IMR-90 (cell line): ENCODE measurements around the gene SORBS1. TPM values are rescaled to one million over a fixed set of nuclear protein-coding genes. Genes with fewer than 3 reads are reported as not detected.

ENCODE experiments used
- ATAC-seq: fragments of 200-7000 bp; cut with Tn5 transposase; 2 replicates; pipeline ENCODE4 v1.9.1; 2020; ENCODE audit warnings: low read depth, mild to moderate bottlenecking, moderate library complexity
- BruUV-seq: library from RNA; stranded (reverse); fragments of 400-500 nt; replicated peaks from 2 replicates; lab custom pipeline; 2021; lab: Mats Ljungman, UMichigan
- CTCF ChIA-PET: fragments of 300-600 bp; formaldehyde crosslinking; extraction: SDS; loops from one replicate; lab custom pipeline; 2021; ENCODE audit warnings: antibody characterized with exemption; lab: Yijun Ruan, JAX
- POLR2A ChIA-PET: fragments of 300-600 bp; sonication (Branson Sonifier 250); formaldehyde crosslinking; loops from one replicate; lab custom pipeline; 2022; ENCODE audit warnings: antibody characterized with exemption; ENCODE audit not compliant: unreplicated experiment; lab: Charles Lee
- DNase-seq: peaks from one replicate; pipeline ENCODE4 v3.0.0; 2013
- H2AFZ ChIP-seq: replicated peaks from 2 replicates; pipeline ENCODE3; 2013; ENCODE audit warnings: low read length, mild to moderate bottlenecking; ENCODE audit not compliant: poor library complexity
- H2AK5ac ChIP-seq: 2 replicates; pipeline ENCODE4 v1.6.1; 2013; ENCODE audit warnings: low read depth, low read length, inconsistent platforms
- H2AK9ac ChIP-seq: replicated peaks from 2 replicates; pipeline ENCODE3; 2013; ENCODE audit warnings: mild to moderate bottlenecking, low read depth, low read length, moderate library complexity; ENCODE audit not compliant: poor library complexity
- H2BK120ac ChIP-seq: 2 replicates; pipeline ENCODE4 v1.6.1; 2013; ENCODE audit warnings: low read depth, low read length, inconsistent platforms
- H2BK15ac ChIP-seq: 3 replicates; pipeline ENCODE4 v1.6.1; 2013; ENCODE audit warnings: low read depth, low read length, inconsistent platforms
- H2BK20ac ChIP-seq: 2 replicates; pipeline ENCODE4 v1.6.1; 2013; ENCODE audit warnings: low read depth, mild to moderate bottlenecking, inconsistent platforms, low read length, moderate library complexity
- H2BK5ac ChIP-seq: 2 replicates; pipeline ENCODE4 v1.6.1; 2013; ENCODE audit warnings: mild to moderate bottlenecking, low read depth, low read length, inconsistent platforms; ENCODE audit not compliant: poor library complexity, severe bottlenecking
- H3K14ac ChIP-seq: replicated peaks from 2 replicates; pipeline ENCODE4 v1.6.1; 2013; ENCODE audit warnings: low read depth, low read length, inconsistent platforms
- H3K18ac ChIP-seq: 2 replicates; pipeline ENCODE4 v1.6.1; 2013; ENCODE audit warnings: low read depth, low read length, control low read depth
- H3K23ac ChIP-seq: 2 replicates; pipeline ENCODE4 v1.6.1; 2013; ENCODE audit warnings: low read depth, low read length, inconsistent platforms
- H3K27ac ChIP-seq: 2 replicates; pipeline ENCODE4 v1.5.1; 2013; ENCODE audit warnings: mild to moderate bottlenecking, control low read depth, low read length; ENCODE audit not compliant: insufficient read depth
- H3K27me3 ChIP-seq: 2 replicates; pipeline ENCODE4 v1.6.1; 2013; ENCODE audit warnings: low read length; ENCODE audit not compliant: control insufficient read depth, insufficient read depth
- H3K36me3 ChIP-seq: 2 replicates; pipeline ENCODE4 v1.6.1; 2013; ENCODE audit warnings: low read length, mixed read lengths; ENCODE audit not compliant: control insufficient read depth, insufficient read depth
- H3K4ac ChIP-seq: 2 replicates; pipeline ENCODE4 v1.6.1; 2013; ENCODE audit warnings: low read depth, low read length, inconsistent platforms
- H3K4me1 ChIP-seq: 2 replicates; pipeline ENCODE4 v1.6.1; 2013; ENCODE audit warnings: low read length, mixed read lengths; ENCODE audit not compliant: control insufficient read depth, insufficient read depth
- H3K4me2 ChIP-seq: 2 replicates; pipeline ENCODE4 v1.6.1; 2013; ENCODE audit warnings: low read depth, mild to moderate bottlenecking, control low read depth, low read length, moderate library complexity
- H3K4me3 ChIP-seq: 2 replicates; pipeline ENCODE4 v1.5.1; 2013; ENCODE audit warnings: low read depth, mild to moderate bottlenecking, control low read depth, low read length, moderate library complexity; ENCODE audit not compliant: insufficient read depth
- H3K56ac ChIP-seq: 2 replicates; pipeline ENCODE4 v1.6.1; 2013; ENCODE audit warnings: low read length, inconsistent platforms; ENCODE audit not compliant: insufficient read depth; ENCODE audit errors: extremely low read depth
- H3K79me1 ChIP-seq, 2 experiments: 2 replicates each; pipeline ENCODE4 v1.6.1; 2013; ENCODE audit warnings: low read length in 2 of 2, inconsistent platforms in 1 of 2, low read depth in 1 of 2
- H3K9ac ChIP-seq: 2 replicates; pipeline ENCODE4 v1.6.1; 2013; ENCODE audit warnings: low read depth, low read length, control low read depth
- H3K9me1 ChIP-seq: 2 replicates; pipeline ENCODE4 v1.6.1; 2013; ENCODE audit warnings: low read length, inconsistent platforms; ENCODE audit not compliant: insufficient read depth
- H3K9me3 ChIP-seq: 2 replicates; pipeline ENCODE4 v1.6.1; 2013; ENCODE audit warnings: low read length; ENCODE audit not compliant: control insufficient read depth, insufficient read depth
- H4K20me1 ChIP-seq: 2 replicates; pipeline ENCODE4 v1.6.1; 2013; ENCODE audit warnings: low read length, inconsistent platforms; ENCODE audit not compliant: insufficient read depth
- H4K5ac ChIP-seq: 2 replicates; pipeline ENCODE4 v1.6.1; 2013; ENCODE audit warnings: mild to moderate bottlenecking, low read depth, low read length, control low read depth
- H4K8ac ChIP-seq, 2 experiments: 2 replicates each; pipeline ENCODE4 v1.6.1; 2013; ENCODE audit warnings: low read depth in 2 of 2, low read length in 2 of 2, control low read depth in 1 of 2, inconsistent platforms in 1 of 2
- H4K91ac ChIP-seq: 2 replicates; pipeline ENCODE4 v1.6.1; 2013; ENCODE audit warnings: low read depth, low read length, inconsistent platforms; ENCODE audit not compliant: insufficient read depth
- BHLHE40 ChIP-seq: fragments of 150-350 bp; IDR thresholded peaks from 2 replicates; pipeline ENCODE4 v1.6.1; 2016; ENCODE audit warnings: mild to moderate bottlenecking, low read depth, low read length
- CEBPB ChIP-seq: IDR thresholded peaks from 2 replicates; pipeline ENCODE4 v1.6.1; 2012; ENCODE audit warnings: low read depth, low read length, improper control_type of control experiment
- FOS ChIP-seq: fragments of 150-350 bp; IDR thresholded peaks from 2 replicates; pipeline ENCODE4 v1.6.1; 2016; ENCODE audit warnings: low read depth, low read length
- USF2 ChIP-seq: fragments of 150-350 bp; IDR thresholded peaks from 2 replicates; pipeline ENCODE4 v1.6.1; 2017; ENCODE audit warnings: mild to moderate bottlenecking, antibody characterized with exemption, low read length, low read depth
- WGBS, 2 experiments: methylation state at CpG; one replicate each; pipeline versions ENCODE4 v1.1.5 to v1.1.7; 2013; ENCODE audit warnings: missing lambda C conversion rate in 2 of 2; ENCODE audit not compliant: insufficient read length in 1 of 2; ENCODE audit errors: extremely low coverage in 2 of 2; 5-methylcytosine and 5-hydroxymethylcytosine counted together
- dilution Hi-C: fragments of 300-500 bp; cut with HindIII; formaldehyde crosslinking; loops from one replicate; pipeline ENCODE4 v1.14.3; 2018; ENCODE audit warnings: low sequenced_read_pairs; ENCODE audit not compliant: unreplicated experiment
- in situ Hi-C: fragments of 300-500 bp; cut with MboI; formaldehyde crosslinking; loops from 3 replicates; pipeline ENCODE4 v1.14.3; 2019; ENCODE audit warnings: low sequenced_read_pairs, inconsistent platforms, mixed read lengths
- intact Hi-C: fragments of 100-400 bp; cut with micrococcal nuclease; formaldehyde crosslinking; loops from 2 replicates; pipeline ENCODE4 v1.10.0; 2022
- polyA plus RNA-seq, 3 experiments: library from polyadenylated mRNA; depleted of rRNA; stranded (reverse); fragments of >200 nt; gene quantifications; 2 replicates each; pipeline ENCODE4 v1.2.3, GENCODE V29; 2012; ENCODE audit warnings: low replicate concordance in 1 of 3
- total RNA-seq: library from RNA; depleted of rRNA; stranded (reverse); fragments of >200 nt; gene quantifications from 2 replicates; pipeline ENCODE4 v1.2.3, GENCODE V29; 2012

SORBS1 gene
- total and polyA plus RNA-seq, 2 of the 4 experiments (the other 2 are of a cell fraction), result 0.18 to 0.32 TPM

DNA sequence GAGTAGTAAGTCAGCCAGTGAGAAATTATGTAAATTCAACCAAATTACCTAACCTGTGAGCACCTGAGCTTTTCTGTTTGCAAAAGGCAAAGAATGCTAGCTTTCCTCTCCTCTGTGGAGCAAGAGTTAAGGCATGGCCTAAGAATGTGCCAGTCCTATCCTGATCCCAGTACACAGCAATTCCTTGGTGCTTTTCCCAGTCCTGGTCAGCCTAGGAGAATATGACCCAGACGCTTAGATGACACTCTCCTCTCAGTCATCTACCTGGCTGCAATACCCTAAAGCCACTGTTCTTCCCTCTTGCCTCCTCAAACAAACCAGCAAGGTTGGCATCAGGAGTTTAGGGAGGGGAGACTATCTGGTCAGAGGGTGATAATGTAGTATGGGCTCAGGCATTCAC is 274.5 kb downstream of the SORBS1 start:
- Histone ChIP-seq H3K14ac (0 out of 2 replicates have a peak overlapping the region, but pooled peaks have one; percentile 52), H2BK5ac (no peak overlapping the region), H3K27me3 (no peaks in the 10 kb centered on the region), H2AK9ac (peak overlapping the region; percentile 38), H3K56ac (no peak overlapping the region), H4K91ac (no peak overlapping the region), H3K4me2 (peak overlapping the region; percentile 25), H3K4me3 (no peak overlapping the region), H3K9me3 (no peaks in the 10 kb centered on the region), H2AK5ac (no peak overlapping the region), H3K9me1 (peaks cover 28% of the 10 kb centered on the region), H3K4me1 (peaks cover 11% of the 10 kb centered on the region), H3K4ac (no peak overlapping the region), H2BK15ac (no peak overlapping the region), H2BK120ac (no peak overlapping the region), H4K5ac (no peak overlapping the region), H3K79me1 (peaks cover 17 to 79% of the 10 kb centered on the region in 2 experiments), H2AFZ (no peak overlapping the region), H3K36me3 (peaks cover 8% of the 10 kb centered on the region; the same call in 1 of the 2 replicates), H3K23ac (peak overlapping the region; percentile 76), H3K18ac (no peak overlapping the region), H4K8ac (no peak overlapping the region), H2BK20ac (no peak overlapping the region), H3K9ac (no peak overlapping the region), H3K27ac (no peak overlapping the region), H4K20me1 (peaks cover 65% of the 10 kb centered on the region)
- WGBS, 2 experiments, result no CpG with 5 or more reads among the region's 1 CpG
- dilution Hi-C loops (no loop called here), intact Hi-C loops (loop anchor here (1.0 kb wide), 1 partner anchor 7 kb away; no protein-coding TSS in a partner anchor), in situ Hi-C loops (no loop called here)
- no peak for TF ChIP-seq USF2
- no peak for TF ChIP-seq CEBPB
- no peak for TF ChIP-seq BHLHE40
- TF ChIP-seq FOS, result no peak
- BruUV-seq, result no TSS peak
- POLR2A ChIA-PET, result interaction anchor here (0.5 to 1.4 kb wide), 3 partner anchors 10 to 46 kb away, joined by 3 to 8 read pairs (median 5); no protein-coding TSS in a partner anchor
- DNase-seq (no peak), ATAC-seq (no peak)
- CTCF ChIA-PET, result interaction anchor here (1.6 to 1.7 kb wide), 2 partner anchors 43 to 76 kb away, joined by 6 to 7 read pairs; no protein-coding TSS in a partner anchor
